CD4-positive, alpha-beta T cell (primary cell): ENCODE data around the gene RNF222. TPM values are rescaled to one million over a fixed set of nuclear protein-coding genes. Genes with fewer than 3 reads are reported as not detected.

Experiments
- ATAC-seq: fragments of 200-7000 bp; cut with Tn5 transposase; one replicate; pipeline ENCODE4 v1.10.0; 2022; ENCODE audit warnings: mild to moderate bottlenecking; ENCODE audit not compliant: poor library complexity
- CTCF ChIA-PET: fragments of 350-600 bp; sonication (Branson Sonifier 250); formaldehyde crosslinking; loops from one replicate; lab custom pipeline; 2021; ENCODE audit warnings: antibody characterized with exemption, inconsistent platforms; lab: Charles Lee
- POLR2A ChIA-PET: fragments of 350-600 bp; sonication (Branson Sonifier 250); formaldehyde crosslinking; loops from one replicate; lab custom pipeline; 2021; ENCODE audit warnings: antibody characterized with exemption, inconsistent platforms; lab: Charles Lee
- DNase-seq, 14 experiments: peaks; one replicate each; pipeline ENCODE4 v3.0.0-alpha.2; 2013 to 2020; ENCODE audit warnings: mixed read lengths in 2 of 14
- H3K27ac ChIP-seq, 2 donors: one replicate each; pipeline versions ENCODE4 v1.5.1 to v1.7.0; 2013; ENCODE audit warnings: low read length in 2 of 2, low read depth in 1 of 2, mild to moderate bottlenecking in 1 of 2
- H3K27me3 ChIP-seq, 2 experiments: 1 replicate in 1 of 2; 2 replicates in 1 of 2; pipeline versions ENCODE4 v1.6.1 to v1.7.0; 2013; ENCODE audit warnings: low read length in 2 of 2, control low read depth in 1 of 2, mild to moderate bottlenecking in 1 of 2, moderate library complexity in 1 of 2; ENCODE audit not compliant: insufficient read depth in 2 of 2, control insufficient read depth in 1 of 2
- H3K36me3 ChIP-seq: one replicate; pipeline ENCODE4 v1.6.1; 2013; ENCODE audit warnings: low read length, control low read depth; ENCODE audit not compliant: insufficient read depth
- H3K4me1 ChIP-seq: one replicate; pipeline ENCODE4 v1.6.1; 2013; ENCODE audit warnings: low read length, control low read depth; ENCODE audit not compliant: insufficient read depth
- H3K4me3 ChIP-seq: one replicate; pipeline ENCODE4 v1.5.1; 2013; ENCODE audit warnings: mild to moderate bottlenecking, low read length, moderate library complexity
- H3K9me3 ChIP-seq, 2 experiments: 1 replicate in 1 of 2; 2 replicates in 1 of 2; pipeline versions ENCODE4 v1.6.1 to v1.7.0; 2013; ENCODE audit warnings: low read length in 2 of 2, mild to moderate bottlenecking in 2 of 2, control low read depth in 1 of 2, moderate library complexity in 1 of 2; ENCODE audit not compliant: control insufficient read depth in 1 of 2, insufficient read depth in 1 of 2
- H3K27ac Mint-ChIP-seq: one replicate; pipeline ENCODE4 v1.8.0; 2020; ENCODE audit warnings: mixed read lengths
- H3K27me3 Mint-ChIP-seq: one replicate; pipeline ENCODE4 v1.8.0; 2021; ENCODE audit warnings: mixed read lengths
- H3K36me3 Mint-ChIP-seq: one replicate; pipeline ENCODE4 v1.8.0; 2021; ENCODE audit warnings: low read depth, mixed read lengths
- H3K4me1 Mint-ChIP-seq: one replicate; pipeline ENCODE4 v1.8.0; 2021; ENCODE audit warnings: low read depth, mixed read lengths
- H3K4me3 Mint-ChIP-seq: one replicate; pipeline ENCODE4 v1.8.0; 2020; ENCODE audit warnings: mild to moderate bottlenecking, mixed read lengths
- H3K9me3 Mint-ChIP-seq: one replicate; pipeline ENCODE4 v1.8.0; 2020; ENCODE audit warnings: mixed read lengths
- intact Hi-C, 2 experiments: fragments of 100-400 bp; cut with DNase I in 1 of 2; cut with micrococcal nuclease in 1 of 2; formaldehyde crosslinking; loops; one replicate each; pipeline versions ENCODE4 v1.15.1 to v1.9.0; 2023 to 2025; cut with DNase I, micrococcal nuclease
- total RNA-seq, 174 experiments: library from RNA in 2 of 174; stranded (reverse) in 2 of 174; gene quantifications; one replicate each; pipeline ENCODE4 v1.2.3 and lab custom pipeline; 2021 to 2026
- TF ChIP-seq, protein P1 (sequence below): fragments of 200-600 bp; IDR thresholded peaks from one replicate; pipeline ENCODE4 v1.8.0; 2022; ENCODE audit warnings: antibody characterized with exemption, mild to moderate bottlenecking

The RNF222 gene
- total RNA-seq, 2 experiments from 2014 or later: 1.2 TPM

DNA sequence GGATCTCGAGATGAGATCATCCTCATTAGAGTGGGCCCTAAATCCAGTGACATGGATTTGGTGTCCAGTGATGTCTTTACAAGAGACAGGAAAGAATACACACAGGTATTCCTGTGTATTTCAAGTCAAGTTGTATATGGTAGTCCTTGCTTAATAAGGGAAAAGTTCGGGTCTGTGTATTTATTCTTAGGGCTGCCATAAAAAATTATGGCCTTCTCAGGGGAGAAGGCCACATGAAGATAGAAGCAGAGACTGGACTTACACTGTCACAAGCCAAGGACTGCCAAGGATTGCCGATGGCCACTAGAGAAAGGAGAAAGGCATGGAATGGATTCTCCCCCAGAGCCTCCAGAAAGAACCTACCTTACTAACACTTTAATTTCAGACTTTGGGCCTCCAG lies 29.4 kb downstream of the RNF222 start:
- H3K27me3 Mint-ChIP-seq: no peaks in the 10 kb centered on the region
- no peaks in the 10 kb centered on the region for H3K9me3 Mint-ChIP-seq
- H3K4me1 Mint-ChIP-seq: peaks cover 5% of the 10 kb centered on the region
- peaks cover 20% of the 10 kb centered on the region for H3K36me3 ChIP-seq
- DNase-seq (no peak), ATAC-seq (no peak)
- H3K4me3 Mint-ChIP-seq: no peak overlapping the region
- TF ChIP-seq, protein P1, sequence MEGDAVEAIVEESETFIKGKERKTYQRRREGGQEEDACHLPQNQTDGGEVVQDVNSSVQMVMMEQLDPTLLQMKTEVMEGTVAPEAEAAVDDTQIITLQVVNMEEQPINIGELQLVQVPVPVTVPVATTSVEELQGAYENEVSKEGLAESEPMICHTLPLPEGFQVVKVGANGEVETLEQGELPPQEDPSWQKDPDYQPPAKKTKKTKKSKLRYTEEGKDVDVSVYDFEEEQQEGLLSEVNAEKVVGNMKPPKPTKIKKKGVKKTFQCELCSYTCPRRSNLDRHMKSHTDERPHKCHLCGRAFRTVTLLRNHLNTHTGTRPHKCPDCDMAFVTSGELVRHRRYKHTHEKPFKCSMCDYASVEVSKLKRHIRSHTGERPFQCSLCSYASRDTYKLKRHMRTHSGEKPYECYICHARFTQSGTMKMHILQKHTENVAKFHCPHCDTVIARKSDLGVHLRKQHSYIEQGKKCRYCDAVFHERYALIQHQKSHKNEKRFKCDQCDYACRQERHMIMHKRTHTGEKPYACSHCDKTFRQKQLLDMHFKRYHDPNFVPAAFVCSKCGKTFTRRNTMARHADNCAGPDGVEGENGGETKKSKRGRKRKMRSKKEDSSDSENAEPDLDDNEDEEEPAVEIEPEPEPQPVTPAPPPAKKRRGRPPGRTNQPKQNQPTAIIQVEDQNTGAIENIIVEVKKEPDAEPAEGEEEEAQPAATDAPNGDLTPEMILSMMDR: no peak
- no peaks in the 10 kb centered on the region for H3K27me3 ChIP-seq
- H3K4me3 ChIP-seq: no peak overlapping the region
- H3K4me1 ChIP-seq: no peaks in the 10 kb centered on the region
- H3K36me3 Mint-ChIP-seq: peaks cover 33% of the 10 kb centered on the region
- intact Hi-C loops: no loop called here
- H3K27ac ChIP-seq: no peak overlapping the region
- no peak overlapping the region for H3K27ac Mint-ChIP-seq
- no peaks in the 10 kb centered on the region for H3K9me3 ChIP-seq
- ChIA-PET POLR2A (no interaction called here), CTCF (no interaction called here)

DNA sequence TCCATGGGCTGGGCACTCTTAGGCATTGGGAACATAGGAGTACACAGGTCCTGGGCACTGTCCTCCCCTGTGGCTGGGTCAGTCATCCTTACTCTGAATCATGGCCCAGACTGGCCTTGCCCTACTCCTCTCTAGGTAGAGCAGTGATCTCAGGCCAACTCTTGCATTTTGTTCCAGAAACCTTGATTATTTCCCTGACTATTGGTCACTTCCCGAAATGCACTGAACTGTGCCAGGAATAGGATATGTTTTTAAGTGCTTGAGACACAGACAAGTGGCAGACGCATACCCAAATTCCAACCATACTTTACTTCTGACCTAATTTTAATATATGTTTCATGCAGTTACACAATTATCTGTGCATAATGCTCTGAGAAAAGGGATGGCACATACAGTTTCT lies 31.4 kb downstream of the RNF222 start:
- no peaks in the 10 kb centered on the region for H3K9me3 ChIP-seq
- H3K27ac ChIP-seq: no peak overlapping the region
- DNase-seq: no peak
- Mint-ChIP-seq H3K27me3 (no peaks in the 10 kb centered on the region), H3K27ac (no peak overlapping the region), H3K4me1 (peaks cover 5% of the 10 kb centered on the region), H3K4me3 (no peak overlapping the region), H3K36me3 (peaks cover 26% of the 10 kb centered on the region), H3K9me3 (no peaks in the 10 kb centered on the region)
- intact Hi-C loops: no loop called here
- POLR2A ChIA-PET: no interaction called here
- no peaks in the 10 kb centered on the region for H3K27me3 ChIP-seq
- peaks cover 16% of the 10 kb centered on the region for H3K36me3 ChIP-seq
- ATAC-seq: no peak
- H3K4me1 ChIP-seq: no peaks in the 10 kb centered on the region
- CTCF ChIA-PET: no interaction called here
- H3K4me3 ChIP-seq: no peak overlapping the region
- TF ChIP-seq, protein P1: no peak

DNA sequence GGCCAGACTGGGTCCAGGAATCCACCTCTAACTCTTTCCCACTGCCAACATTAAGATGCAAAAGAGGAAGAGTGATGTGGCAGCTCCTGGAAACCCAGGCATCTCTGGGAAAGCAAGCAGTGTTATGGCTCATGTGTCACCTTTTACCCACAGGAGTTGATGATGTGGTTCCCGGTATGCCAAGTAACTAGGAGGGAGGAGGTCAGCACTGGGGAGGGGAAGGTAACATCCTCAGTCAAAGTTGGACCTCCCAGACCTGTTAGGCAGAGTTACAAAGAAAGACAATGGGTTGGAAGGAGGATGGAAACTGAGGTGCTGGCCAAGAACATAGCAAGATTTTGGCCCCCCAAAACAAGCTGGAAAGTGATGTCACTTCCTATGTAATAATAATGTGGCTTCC lies 32.5 kb downstream of the RNF222 start:
- Histone ChIP-seq H3K4me1 (no peaks in the 10 kb centered on the region), H3K9me3 (no peaks in the 10 kb centered on the region), H3K4me3 (no peak overlapping the region), H3K27me3 (no peaks in the 10 kb centered on the region), H3K27ac (no peak overlapping the region), H3K36me3 (peaks cover 15% of the 10 kb centered on the region)
- POLR2A ChIA-PET: interaction anchor here (0.7 kb wide), 1 partner anchor 912 kb away, joined by 3 read pairs; no protein-coding TSS in a partner anchor
- intact Hi-C loops: no loop called here
- TF ChIP-seq, protein P1: no peak
- no peaks in the 10 kb centered on the region for H3K9me3 Mint-ChIP-seq
- H3K36me3 Mint-ChIP-seq: peaks cover 19% of the 10 kb centered on the region
- no peak overlapping the region for H3K4me3 Mint-ChIP-seq
- no peak for DNase-seq
- H3K27ac Mint-ChIP-seq: no peak overlapping the region
- peaks cover 11% of the 10 kb centered on the region for H3K4me1 Mint-ChIP-seq
- CTCF ChIA-PET: no interaction called here
- H3K27me3 Mint-ChIP-seq: no peaks in the 10 kb centered on the region
- no peak for ATAC-seq
